Measurements from ENCODE around the gene ZCCHC8. TPM values are rescaled to one million over a fixed set of nuclear protein-coding genes. Genes with fewer than 3 reads are reported as not detected.
"Not testable (repeated sequence)": the region's sequence is repeated elsewhere in the genome, so short reads cannot be mapped to it uniquely, and the experiment has no call there.

ZCCHC8 gene
- total RNA-seq, 2 experiments from 2014 or later = 49.4 to 54.8 TPM

GRCh38 chr12:122474324-122474716 is 26.4 kb downstream of the ZCCHC8 start:
- Mint-ChIP-seq H3K4me3 (no peak overlapping the region), H3K9me3 (no peaks in the 10 kb centered on the region), H3K27me3 (no peaks in the 10 kb centered on the region), H3K4me1 (ENCODE audit: low read depth) (peaks cover 9% of the 10 kb centered on the region), H3K36me3 (ENCODE audit: low read depth) (peaks cover 63% of the 10 kb centered on the region), H3K27ac (no peak overlapping the region)
- ChIA-PET POLR2A (interaction anchor here (1.2 kb wide), 1 partner anchor 53 kb away, joined by 4 read pairs; the partner anchor contains the start of genes KNTC1 and RSRC2), CTCF (interaction anchor here (0.6 to 5.8 kb wide), 3 partner anchors 27 to 138 kb away, joined by 3 to 84 read pairs (median 4); partner anchors contain the start of gene ZCCHC8)
- ATAC-seq (ENCODE audit: poor library complexity) (no peak), DNase-seq (no peak)
- Histone ChIP-seq H3K4me3 (ENCODE audit: low read length) (no peak overlapping the region), H3K36me3 (ENCODE audit: insufficient read depth, low read length) (peaks cover 64% of the 10 kb centered on the region), H3K9me3 (ENCODE audit: control insufficient read depth in 1 of 2, insufficient read depth in 1 of 2, low read length in 2 of 2) (no peaks in the 10 kb centered on the region), H3K27ac (ENCODE audit: low read depth in 1 of 2, low read length in 2 of 2) (no peak overlapping the region), H3K4me1 (ENCODE audit: insufficient read depth, low read length) (no peaks in the 10 kb centered on the region), H3K27me3 (ENCODE audit: control insufficient read depth in 1 of 2, insufficient read depth in 2 of 2, low read length in 2 of 2) (no peaks in the 10 kb centered on the region)
- TF ChIP-seq CTCF (IDR thresholded peaks at IDR 0.05) = no peak
- intact Hi-C loops (cut with DNase I, micrococcal nuclease) = loop anchor here in 1 of 2 experiments (5.0 kb wide), 1 partner anchor 137 kb away; no protein-coding TSS in a partner anchor

GRCh38 chr12:122473543-122474323 is 27.0 kb downstream of the ZCCHC8 start:
- Mint-ChIP-seq H3K9me3 (no peaks in the 10 kb centered on the region), H3K4me3 (no peak overlapping the region), H3K27me3 (no peaks in the 10 kb centered on the region), H3K27ac (no peak overlapping the region), H3K36me3 (ENCODE audit: low read depth) (peaks cover 57% of the 10 kb centered on the region), H3K4me1 (ENCODE audit: low read depth) (peaks cover 9% of the 10 kb centered on the region)
- TF ChIP-seq CTCF (IDR thresholded peaks at IDR 0.05) = no peak
- intact Hi-C loops (cut with DNase I, micrococcal nuclease) = loop anchor here in 1 of 2 experiments (5.0 kb wide), 1 partner anchor 136 kb away; no protein-coding TSS in a partner anchor
- no peak overlapping the region for H3K4me3 ChIP-seq (ENCODE audit: low read length)
- no peaks in the 10 kb centered on the region for H3K9me3 ChIP-seq (ENCODE audit: control insufficient read depth in 1 of 2, insufficient read depth in 1 of 2, low read length in 2 of 2)
- CTCF ChIA-PET = interaction anchor here (1.0 to 5.8 kb wide), 3 partner anchors 28 to 75 kb away, joined by 3 to 84 read pairs (median 4); partner anchors contain the start of gene ZCCHC8
- no peak for DNase-seq
- H3K36me3 ChIP-seq (ENCODE audit: insufficient read depth, low read length) = peaks cover 60% of the 10 kb centered on the region
- H3K27me3 ChIP-seq (ENCODE audit: control insufficient read depth in 1 of 2, insufficient read depth in 2 of 2, low read length in 2 of 2) = no peaks in the 10 kb centered on the region
- POLR2A ChIA-PET = interaction anchor here (0.5 to 3.3 kb wide), 6 partner anchors 26 to 1950 kb away, joined by 3 to 59 read pairs (median 4); partner anchors contain the start of genes KNTC1 and RSRC2
- H3K27ac ChIP-seq (ENCODE audit: low read depth in 1 of 2, low read length in 2 of 2) = no peak overlapping the region
- no peak for ATAC-seq (ENCODE audit: poor library complexity)
- H3K4me1 ChIP-seq (ENCODE audit: insufficient read depth, low read length) = no peaks in the 10 kb centered on the region

GRCh38 chr12:122471324-122472226 is 29.2 kb downstream of the ZCCHC8 start:
- H3K9me3 ChIP-seq (ENCODE audit: control insufficient read depth in 1 of 2, insufficient read depth in 1 of 2, low read length in 2 of 2) = no peaks in the 10 kb centered on the region
- peaks cover 9% of the 10 kb centered on the region for H3K4me1 Mint-ChIP-seq (ENCODE audit: low read depth)
- H3K4me3 ChIP-seq (ENCODE audit: low read length) = no peak overlapping the region
- DNase-seq = peak in 5 of 14 experiments; percentile 4 to 81 (median 73)
- ChIA-PET CTCF (interaction anchor here (0.6 to 5.8 kb wide), 27 partner anchors 13 to 166 kb away, joined by 3 to 84 read pairs (median 4); partner anchors contain the start of genes CLIP1 and ZCCHC8), POLR2A (interaction anchor here (0.7 to 3.3 kb wide), 11 partner anchors 17 to 682 kb away, joined by 3 to 59 read pairs (median 4); partner anchors contain the start of genes CLIP1, KNTC1, RSRC2 and ZCCHC8)
- H3K36me3 Mint-ChIP-seq (ENCODE audit: low read depth) = peaks cover 40% of the 10 kb centered on the region
- intact Hi-C loops (cut with DNase I, micrococcal nuclease) = loop anchor here (1.0 to 5.0 kb wide), 3 partner anchors 72 to 135 kb away; no protein-coding TSS in a partner anchor
- peak overlapping the region; percentile 2 for H3K27ac Mint-ChIP-seq
- H3K36me3 ChIP-seq (ENCODE audit: insufficient read depth, low read length) = peaks cover 40% of the 10 kb centered on the region
- TF ChIP-seq CTCF (IDR thresholded peaks at IDR 0.05) = peak; percentile 91
- ATAC-seq (ENCODE audit: poor library complexity) = peak; percentile 85
- H3K9me3 Mint-ChIP-seq = no peaks in the 10 kb centered on the region
- H3K4me1 ChIP-seq (ENCODE audit: insufficient read depth, low read length) = no peaks in the 10 kb centered on the region
- H3K27me3 Mint-ChIP-seq = no peaks in the 10 kb centered on the region
- H3K27ac ChIP-seq (ENCODE audit: low read depth in 1 of 2, low read length in 2 of 2) = no peak overlapping the region
- H3K4me3 Mint-ChIP-seq = no peak overlapping the region
- no peaks in the 10 kb centered on the region for H3K27me3 ChIP-seq (ENCODE audit: control insufficient read depth in 1 of 2, insufficient read depth in 2 of 2, low read length in 2 of 2)

GRCh38 chr12:122470576-122470975 is 30.2 kb downstream of the ZCCHC8 start:
- peaks cover 30% of the 10 kb centered on the region for H3K36me3 ChIP-seq (ENCODE audit: insufficient read depth, low read length)
- intact Hi-C loops (cut with DNase I, micrococcal nuclease) = loop anchor here in 1 of 2 experiments (5.0 kb wide), 1 partner anchor 133 kb away; no protein-coding TSS in a partner anchor
- not testable (repeated sequence) for H3K4me3 ChIP-seq (ENCODE audit: low read length); H3K9me3 Mint-ChIP-seq; H3K27me3 ChIP-seq (ENCODE audit: control insufficient read depth in 1 of 2, insufficient read depth in 2 of 2, low read length in 2 of 2); H3K4me1 Mint-ChIP-seq (ENCODE audit: low read depth); H3K27ac Mint-ChIP-seq; H3K9me3 ChIP-seq (ENCODE audit: control insufficient read depth in 1 of 2, insufficient read depth in 1 of 2, low read length in 2 of 2); H3K4me3 Mint-ChIP-seq; H3K27me3 Mint-ChIP-seq; ATAC-seq (ENCODE audit: poor library complexity); H3K27ac ChIP-seq (ENCODE audit: low read depth in 1 of 2, low read length in 2 of 2); H3K4me1 ChIP-seq (ENCODE audit: insufficient read depth, low read length); DNase-seq
- POLR2A ChIA-PET = interaction anchor here (1.3 to 3.3 kb wide), 5 partner anchors 16 to 89 kb away, joined by 4 to 59 read pairs (median 7); partner anchors contain the start of gene CLIP1
- peaks cover 30% of the 10 kb centered on the region for H3K36me3 Mint-ChIP-seq (ENCODE audit: low read depth)
- CTCF ChIA-PET = interaction anchor here (1.0 to 5.8 kb wide), 4 partner anchors 49 to 72 kb away, joined by 3 to 84 read pairs (median 6); partner anchors contain the start of gene CLIP1

All from CD4-positive, alpha-beta T cell (primary cell).